HG03103 (cell line): ENCODE measurements around the gene SSX2IP.
"Not testable (repeated sequence)": the region's sequence is repeated elsewhere in the genome, so short reads cannot be mapped to it uniquely, and the experiment has no call there.

Experiments
- ATAC-seq: cut with Tn5 transposase; IDR thresholded peaks from one replicate; pipeline ENCODE4 v1.9.1; 2021; ENCODE audit warnings: low read depth; ENCODE audit not compliant: unreplicated experiment

The SSX2IP gene, protein sequence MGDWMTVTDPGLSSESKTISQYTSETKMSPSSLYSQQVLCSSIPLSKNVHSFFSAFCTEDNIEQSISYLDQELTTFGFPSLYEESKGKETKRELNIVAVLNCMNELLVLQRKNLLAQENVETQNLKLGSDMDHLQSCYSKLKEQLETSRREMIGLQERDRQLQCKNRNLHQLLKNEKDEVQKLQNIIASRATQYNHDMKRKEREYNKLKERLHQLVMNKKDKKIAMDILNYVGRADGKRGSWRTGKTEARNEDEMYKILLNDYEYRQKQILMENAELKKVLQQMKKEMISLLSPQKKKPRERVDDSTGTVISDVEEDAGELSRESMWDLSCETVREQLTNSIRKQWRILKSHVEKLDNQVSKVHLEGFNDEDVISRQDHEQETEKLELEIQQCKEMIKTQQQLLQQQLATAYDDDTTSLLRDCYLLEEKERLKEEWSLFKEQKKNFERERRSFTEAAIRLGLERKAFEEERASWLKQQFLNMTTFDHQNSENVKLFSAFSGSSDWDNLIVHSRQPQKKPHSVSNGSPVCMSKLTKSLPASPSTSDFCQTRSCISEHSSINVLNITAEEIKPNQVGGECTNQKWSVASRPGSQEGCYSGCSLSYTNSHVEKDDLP

DNA sequence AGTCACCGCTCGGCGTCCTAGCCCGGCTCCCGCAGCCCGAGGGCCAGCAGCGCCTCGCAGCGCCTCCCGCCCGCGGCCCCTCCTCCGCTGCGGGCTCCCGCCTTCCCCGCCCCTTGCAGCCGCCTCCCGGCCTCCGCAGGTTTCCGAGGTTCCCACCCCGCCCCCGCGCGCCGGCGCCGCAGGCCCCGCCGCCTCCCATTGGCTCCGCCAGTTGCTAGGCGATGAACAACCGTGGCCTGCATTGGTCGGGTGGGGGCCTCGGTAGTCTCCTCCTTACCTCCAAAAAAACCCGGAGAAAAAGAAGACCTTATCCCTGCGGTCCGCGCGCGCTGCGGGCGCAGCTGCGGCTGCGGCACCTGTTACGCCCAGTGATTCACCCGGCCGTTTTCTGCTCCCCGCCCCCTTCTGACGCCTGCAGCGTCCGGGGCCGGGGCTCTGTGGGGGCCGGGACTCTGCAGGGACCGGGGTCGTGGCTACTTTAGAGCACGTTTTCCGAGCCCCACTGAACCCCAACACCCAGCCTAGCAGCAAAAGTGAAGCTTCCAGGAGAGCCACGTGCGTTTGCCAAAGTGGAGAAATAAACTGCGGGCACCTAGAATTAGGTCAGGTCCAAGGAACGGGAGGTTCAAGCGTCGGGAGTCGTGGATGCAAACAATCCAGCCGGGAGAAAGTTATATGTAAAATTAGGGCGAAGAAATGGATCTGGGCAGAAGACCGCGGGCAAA, at the start of gene SSX2IP:
SSX2IP (minus strand) TSS at position 65 of the 725 bp plus-strand sequence. CDS start 19,242 bp downstream, outside the sequence.
- ATAC-seq, result peak; percentile 89

DNA sequence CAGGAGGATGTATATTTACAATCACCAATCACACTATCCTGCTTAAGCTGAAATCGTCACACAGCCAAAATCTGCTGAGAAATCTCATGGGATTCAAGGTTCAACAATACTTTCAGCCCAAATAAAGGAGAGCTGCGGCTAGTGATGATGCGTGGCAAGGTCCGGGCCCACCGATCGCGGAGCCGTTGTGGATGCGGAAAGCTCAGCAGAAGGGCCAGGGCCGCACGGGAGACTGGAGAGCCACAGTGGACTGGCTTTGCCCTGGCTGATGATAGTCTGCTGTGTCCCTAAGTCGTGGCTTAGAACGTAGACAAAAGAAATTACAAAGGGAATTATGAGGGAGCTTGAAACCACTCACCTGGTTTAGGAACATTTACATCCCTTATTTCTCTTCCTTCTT, 48.0 kb upstream of the SSX2IP start:
- no peak for ATAC-seq

DNA sequence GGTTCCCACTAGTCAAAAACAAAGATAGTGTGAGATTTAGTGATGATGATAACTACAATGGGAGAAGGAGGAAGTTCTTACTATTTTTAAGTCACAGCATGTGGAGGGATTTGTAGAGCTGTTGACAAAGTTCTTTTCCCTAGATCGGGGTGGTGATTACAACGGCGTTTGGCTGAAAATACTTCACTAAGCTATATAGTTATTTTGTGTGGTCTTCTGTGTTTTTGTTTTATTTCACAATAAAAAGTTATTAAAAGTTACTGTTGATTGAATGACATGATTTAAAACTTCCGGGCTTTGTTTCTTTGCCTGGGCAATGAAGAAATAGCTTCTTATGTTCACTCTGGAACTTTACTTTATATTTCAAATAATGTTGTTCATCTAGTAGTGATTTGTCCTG, 47.3 kb upstream of the SSX2IP start:
- no peak for ATAC-seq

DNA sequence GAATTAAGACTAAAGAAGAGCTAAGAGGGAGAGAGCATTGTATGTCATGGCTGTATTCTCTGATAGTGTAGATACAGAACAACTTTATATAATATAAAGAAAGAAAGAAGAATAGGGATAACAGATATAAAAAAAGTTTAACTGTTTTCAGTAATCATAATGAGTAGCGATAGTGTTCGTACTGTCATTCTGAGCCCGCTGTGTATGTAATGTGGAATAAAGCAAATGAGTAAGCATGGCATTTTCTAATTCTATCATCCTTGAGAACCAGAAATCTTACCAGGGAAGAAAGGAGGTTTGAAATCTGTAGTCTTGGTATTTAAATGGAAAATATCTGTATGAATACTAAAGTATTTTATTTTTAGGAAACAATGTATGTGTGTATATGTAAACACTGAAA, 46.7 kb upstream of the SSX2IP start:
- no peak for ATAC-seq

DNA sequence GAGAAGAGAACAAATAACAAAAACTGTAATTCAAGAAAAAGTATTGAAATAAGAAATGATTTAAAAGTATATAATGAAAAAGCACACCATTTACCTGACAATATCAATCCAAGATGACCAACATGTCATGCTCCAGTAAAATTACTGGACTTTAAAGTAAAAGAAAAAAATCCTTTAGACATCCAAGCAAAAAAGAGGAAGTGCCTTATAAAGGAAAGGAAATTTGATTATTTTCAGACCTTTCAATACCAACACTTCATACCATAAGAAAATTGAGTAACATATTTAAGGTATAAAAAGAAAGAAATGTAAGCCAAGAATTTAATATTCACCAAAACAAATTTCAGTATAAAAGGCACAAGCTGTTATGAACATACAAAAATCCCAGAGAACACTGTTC, 46.2 kb upstream of the SSX2IP start:
- ATAC-seq, result no peak

DNA sequence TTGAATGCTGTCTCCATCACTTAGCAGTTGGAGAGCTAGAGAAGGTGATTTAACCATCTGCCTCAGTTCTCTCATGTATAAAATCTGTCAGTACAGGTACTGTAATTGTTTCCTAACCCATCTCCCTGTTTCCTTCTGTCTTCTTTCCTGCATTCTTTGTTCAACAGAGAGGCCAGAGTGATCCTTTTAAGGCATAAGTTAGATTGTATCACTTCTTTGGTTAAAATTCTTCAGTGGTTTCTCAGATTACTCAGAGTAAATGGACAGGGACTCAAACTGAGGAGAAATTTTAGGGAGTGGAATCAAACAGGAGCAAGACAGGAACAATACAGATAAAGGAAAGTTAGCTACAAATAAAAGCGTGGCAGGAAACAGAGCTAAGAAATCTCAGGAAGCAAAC, 45.2 kb upstream of the SSX2IP start:
- ATAC-seq, result no peak

DNA sequence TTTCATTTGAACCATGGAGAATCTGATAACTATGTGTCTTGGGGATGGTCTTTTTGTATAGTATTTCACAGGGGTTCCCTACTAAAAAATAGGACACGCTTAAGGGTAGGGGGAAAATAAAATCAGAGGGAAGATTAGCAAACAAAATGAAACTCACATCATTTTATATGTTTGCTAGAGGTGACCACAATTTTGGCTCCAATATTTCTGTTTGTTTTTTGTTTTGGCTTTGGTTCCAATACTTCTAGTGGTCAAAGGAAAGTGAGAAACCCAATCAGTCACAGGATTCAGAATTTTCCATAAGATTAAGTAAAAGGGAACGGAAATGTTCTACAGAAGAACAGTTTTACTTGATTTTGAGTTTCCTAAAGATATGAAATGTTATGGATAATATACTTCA, 42.3 kb upstream of the SSX2IP start:
- no peak for ATAC-seq

DNA sequence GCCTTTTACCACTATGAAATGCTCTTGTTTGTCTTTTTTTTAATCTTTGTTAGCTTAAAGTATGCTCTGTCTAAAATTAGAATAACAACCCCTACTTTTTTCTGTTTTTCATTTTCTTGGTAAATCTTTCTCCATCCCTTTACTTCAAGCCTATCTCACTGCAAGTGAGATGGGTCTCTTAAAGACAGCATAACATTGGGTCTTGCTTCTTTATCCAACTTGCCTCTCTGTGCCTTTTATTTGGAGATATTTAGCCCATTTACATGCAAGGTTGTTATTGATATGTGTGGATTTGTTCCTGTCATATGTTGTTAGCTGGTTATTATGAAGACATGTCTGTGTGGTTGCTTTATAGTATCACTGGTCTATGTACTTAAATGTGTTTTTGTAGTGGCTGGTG, 41.3 kb upstream of the SSX2IP start:
- ATAC-seq, result no peak

DNA sequence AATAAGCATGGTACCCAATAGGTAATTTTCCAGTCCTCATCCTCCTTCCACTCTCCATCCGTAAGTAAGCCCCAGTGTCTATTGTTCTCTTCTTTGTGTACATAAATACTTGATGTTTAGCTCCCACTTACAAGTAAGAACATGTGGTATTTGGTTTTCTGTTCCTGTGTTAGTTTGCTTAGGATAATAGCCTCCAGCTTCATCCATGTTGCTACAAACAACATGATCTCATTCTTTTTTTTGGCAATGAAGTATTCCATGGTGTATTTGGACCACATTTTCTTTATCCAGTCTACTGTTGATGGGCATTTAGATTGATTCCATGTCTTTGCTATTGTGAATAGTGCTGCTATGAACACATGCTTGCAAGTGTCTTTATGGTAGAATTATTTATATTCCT, 37.5 kb upstream of the SSX2IP start:
- not testable (repeated sequence) for ATAC-seq

DNA sequence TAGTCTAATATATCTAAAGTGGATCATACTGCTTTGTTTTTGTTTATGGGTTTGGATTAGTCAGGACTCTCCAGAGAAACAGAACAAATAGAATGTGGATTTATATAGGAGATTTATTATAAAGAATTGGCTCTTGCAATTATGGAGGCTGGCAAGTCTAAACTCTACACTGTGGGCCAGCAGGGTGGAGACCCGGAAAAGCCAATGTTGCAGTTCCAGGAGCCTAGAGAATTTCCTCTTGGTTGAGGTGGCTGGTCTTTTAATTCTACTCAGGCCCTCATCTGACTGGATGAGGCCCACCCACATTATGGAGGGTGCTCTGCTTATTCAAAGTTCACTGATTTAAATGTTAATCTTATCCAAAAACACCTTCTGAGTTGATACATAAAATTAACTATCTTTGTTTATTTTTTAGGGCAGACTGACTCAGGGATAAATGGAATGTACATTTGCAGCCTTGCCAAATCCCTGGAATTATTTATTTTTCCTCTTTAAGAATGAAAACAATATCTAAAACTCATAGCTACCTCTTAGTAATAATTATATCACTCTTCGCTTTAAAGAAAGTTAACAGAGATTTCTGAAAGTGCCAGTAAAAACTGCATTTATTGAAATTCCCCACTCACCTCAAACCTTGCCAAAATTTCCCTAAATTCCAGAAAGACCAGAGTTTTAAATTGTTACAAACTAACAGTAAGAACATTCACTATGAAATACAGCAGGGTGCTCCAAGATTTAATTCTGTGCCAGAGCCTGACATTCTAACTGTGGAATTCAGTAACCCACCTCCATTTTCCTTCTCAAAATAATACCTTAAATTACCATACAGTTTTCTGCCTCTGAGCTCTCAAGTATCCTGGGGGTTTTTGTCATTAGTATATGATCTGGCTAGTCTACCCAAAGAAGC, 36.6 kb upstream of the SSX2IP start:
- ATAC-seq, result no peak

DNA sequence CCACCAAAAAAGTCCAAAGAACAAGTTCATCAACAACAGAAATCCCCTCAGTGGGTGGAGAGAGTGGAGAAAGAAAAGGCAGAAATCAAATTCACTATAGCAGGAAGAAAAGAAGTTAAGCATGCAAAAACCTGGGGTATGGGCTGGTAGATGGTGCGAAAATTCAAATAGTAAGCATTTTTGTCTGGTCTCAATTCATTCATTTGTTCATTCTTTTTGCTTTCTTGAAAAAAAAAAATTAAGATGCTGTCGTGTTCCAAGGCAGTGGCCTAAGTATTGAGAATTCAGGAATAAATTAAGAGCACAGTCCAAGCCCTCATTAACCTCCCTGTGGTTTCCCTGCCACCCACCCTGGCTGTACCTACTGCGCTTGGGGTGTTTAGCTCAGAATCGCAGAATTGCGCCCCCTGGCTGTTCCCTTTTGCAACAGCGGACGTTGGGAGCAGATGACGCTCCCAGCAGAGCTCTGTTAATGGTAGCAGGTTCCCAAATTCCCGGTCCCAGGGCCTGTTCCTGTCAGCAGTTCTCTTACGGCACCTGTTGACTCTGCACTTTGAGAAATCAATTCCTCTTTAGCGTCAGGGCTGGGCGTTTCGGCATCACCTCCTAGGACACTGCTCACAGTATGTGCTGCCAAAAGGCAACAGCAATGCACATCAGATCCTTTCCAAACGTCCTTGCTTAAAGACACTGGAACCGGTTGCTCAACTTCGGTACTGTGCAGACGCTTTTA, 34.0 kb upstream of the SSX2IP start:
- ATAC-seq, result peak; percentile 60

DNA sequence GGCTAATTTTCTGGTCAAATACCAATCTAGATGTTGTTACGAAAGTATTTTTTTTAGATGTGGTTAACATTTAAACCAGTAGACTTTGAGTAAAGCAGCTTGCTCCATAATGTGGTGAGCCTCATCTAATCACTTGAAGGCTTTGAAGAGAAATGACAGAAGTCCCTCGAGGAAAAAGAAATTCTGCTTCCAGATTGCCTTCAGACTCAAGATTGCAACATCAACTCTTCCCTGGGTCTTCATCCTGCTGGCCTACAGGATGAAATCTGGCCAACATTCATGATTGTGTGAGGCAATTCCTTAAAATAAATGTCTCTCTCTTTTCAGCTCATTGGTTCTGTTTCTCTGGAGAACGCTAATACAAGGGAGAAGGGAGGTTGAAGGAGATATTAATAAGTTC, 32.5 kb upstream of the SSX2IP start:
- ATAC-seq, result no peak

DNA sequence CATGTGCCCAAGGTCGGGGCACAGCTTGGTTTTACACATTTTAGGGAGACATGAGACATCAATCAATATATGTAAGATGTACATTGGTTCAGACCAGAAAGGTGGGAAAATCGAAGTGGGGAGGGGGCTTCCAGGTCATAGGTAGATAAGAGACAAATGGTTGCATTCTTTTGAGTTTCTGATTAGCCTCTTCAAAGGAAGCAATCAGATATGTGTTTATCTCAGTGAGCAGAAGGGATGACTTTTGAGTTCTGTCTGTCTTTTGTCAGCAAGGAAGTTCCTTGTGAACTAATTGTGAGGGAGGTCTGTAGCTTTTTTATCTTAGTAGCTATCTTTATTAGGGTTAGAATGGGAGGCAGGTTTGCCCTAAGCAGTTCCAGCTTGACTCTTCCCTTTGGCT, 31.6 kb upstream of the SSX2IP start:
- not testable (repeated sequence) for ATAC-seq

DNA sequence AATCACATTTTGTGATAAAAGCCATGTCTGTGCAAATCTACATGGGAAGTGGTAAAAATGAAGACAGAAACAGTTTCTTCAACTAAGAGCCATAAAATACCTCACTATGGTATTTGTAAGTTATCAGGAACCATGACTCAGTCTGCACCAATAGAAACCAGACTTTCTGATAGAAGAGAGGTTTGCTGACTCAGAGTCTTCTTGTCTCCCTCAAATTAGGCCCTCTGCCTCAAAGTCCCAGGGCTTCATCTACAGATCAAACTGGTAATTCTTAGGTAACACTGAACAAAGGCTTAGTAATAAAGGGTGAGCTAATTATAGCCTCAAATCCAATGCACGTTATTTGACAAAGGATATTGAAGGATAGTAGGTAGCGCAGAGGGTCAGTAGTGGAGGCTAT, 30.9 kb upstream of the SSX2IP start:
- ATAC-seq, result no peak

DNA sequence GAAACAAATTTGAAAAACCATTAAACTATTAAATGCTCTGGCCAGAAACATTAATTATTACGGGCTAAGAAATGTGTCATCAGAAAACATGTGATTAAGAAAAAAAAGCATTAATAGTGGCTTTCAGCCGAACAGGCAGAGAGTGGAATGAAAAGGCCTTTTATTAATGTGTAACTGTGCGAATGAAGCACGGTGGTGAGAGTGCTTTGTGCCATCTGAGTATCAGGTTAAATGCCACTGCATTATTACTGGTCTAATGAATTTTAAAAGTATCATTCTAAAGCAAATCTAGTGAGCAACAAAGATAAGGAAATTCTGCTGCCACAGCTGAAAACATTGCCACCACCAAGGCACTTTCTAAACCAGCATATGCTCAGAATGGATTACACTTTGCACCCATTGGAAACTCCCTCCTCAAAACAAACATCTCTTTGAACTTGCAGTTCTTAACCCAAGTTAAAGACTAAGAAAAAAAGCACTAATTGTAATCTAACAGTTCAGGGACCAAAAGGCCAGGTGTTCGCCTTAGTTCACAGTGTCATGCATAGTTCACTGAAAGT, 30.0 kb upstream of the SSX2IP start:
- ATAC-seq, result no peak

DNA sequence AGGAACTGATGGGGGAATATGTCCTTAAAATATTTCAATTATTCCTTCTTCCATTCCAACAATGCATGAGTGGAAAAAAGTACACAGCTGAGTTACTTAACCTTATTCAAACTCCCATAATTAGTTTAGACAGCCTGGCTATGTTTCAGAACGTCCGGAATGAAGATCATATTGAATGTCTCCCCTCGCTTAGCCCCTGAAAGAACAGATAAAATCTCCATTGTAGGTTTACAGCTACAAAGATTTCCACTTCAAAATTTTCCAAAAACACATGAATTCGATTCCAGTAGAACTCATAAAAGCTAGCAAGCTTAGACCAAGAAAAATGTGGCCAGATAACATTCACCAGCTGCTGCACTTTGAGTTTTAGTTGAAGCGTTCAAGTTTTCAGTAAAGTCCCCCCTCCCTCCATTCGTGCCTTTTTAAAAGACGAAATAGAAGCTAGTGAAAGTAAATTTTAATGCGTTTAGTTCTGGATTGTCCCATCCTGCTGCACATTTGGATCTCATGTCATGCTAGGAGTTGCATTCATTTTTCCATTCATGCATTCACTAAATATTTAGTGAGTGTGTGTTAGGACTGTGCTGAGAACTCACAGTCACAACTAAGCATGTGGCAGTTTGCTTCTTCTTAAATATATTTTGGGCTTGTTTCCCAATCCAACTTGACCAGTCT, 29.4 kb upstream of the SSX2IP start:
- no peak for ATAC-seq

DNA sequence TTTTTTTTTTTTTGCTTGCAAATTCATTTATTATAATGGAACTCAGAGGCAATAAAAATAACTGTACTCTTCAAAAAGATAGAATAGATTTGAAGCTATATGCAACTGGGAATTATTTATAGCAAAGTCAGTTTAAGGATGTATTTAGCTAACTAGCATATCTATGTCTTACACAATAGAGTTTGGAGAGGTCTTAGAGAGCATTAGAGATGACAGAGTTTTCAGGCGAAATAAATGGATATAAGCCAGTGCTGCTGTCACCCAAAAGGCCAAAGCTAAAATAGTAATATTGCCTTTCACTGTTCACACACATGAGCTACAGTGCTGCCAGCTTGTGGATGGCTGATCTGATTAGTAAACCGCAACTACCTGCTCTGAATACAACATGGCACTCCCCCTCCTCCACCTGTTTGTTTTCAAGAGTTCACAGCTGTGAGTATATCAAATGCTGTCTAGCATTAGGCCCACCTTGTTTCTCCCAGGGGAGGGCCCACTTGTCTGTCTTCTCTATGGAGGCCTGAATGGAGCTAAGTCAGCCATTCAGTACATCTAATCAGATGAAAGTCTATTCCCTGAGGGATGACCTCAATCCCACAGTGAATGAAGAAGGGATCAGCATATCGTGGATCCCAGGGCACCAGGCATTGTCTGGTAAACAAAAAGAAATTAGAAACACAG, 25.2 kb upstream of the SSX2IP start:
- no peak for ATAC-seq

DNA sequence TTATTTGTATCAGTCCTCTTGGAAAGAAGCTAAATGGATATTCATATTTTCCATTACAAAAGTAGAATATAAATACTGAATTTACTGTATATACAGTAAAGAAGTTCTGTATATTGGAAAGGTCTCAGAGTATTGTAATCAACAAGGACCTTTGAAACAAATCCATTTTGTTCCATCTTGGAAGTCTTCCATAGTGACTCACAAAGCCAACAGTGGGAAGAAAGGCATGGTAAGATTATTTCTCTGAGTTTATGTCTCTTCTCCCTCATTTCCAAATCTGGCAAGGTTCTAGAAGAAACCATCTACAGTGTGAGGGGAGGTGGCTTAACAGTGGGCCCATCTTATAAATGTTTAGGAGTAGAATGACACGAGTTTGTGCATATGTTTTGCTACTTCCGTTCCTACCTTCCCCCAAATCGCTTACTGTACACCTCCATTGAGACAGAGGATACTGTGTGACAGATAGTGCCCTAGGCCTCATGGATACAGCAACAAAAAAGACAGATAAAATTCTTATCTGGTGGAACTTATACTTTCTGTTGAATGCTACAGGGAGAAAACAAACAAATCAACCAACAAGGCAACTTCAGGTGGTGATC, 22.1 kb upstream of the SSX2IP start:
- no peak for ATAC-seq
